Measurements from ENCODE around the gene TPO. TPM values are rescaled to one million over a fixed set of nuclear protein-coding genes. Genes with fewer than 3 reads are reported as not detected.

The TPO gene
- total RNA-seq, 1 donor from 2014 or later: not detected

DNA sequence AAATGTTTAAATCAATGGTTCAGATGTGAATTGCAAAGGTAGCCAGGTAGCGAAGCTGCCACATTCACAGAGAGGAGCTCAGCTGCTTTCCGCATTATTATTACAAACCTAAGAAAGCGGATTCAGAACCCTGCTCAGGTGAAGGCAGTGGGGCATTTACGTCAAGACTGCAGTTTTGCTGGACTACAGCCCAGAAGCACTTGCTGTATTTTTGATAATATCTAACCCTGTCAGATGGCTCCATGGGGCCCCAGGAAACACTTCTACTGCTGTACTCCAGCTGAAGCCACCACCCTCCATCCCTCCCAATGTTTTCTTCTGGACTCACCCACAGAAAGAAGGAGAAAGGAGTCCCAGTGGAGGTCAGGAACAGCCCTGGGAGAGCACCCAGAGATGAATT, 96.9 kb downstream of the TPO start:
- H3K36me3 Mint-ChIP-seq: no peaks in the 10 kb centered on the region
- no peak overlapping the region for H3K27ac Mint-ChIP-seq
- H3K4me3 Mint-ChIP-seq: no peak overlapping the region
- H3K9me3 Mint-ChIP-seq: no peaks in the 10 kb centered on the region
- peaks cover 32% of the 10 kb centered on the region for H3K27me3 Mint-ChIP-seq (ENCODE audit: low read depth)
- H3K4me1 Mint-ChIP-seq: no peaks in the 10 kb centered on the region
- TF ChIP-seq, protein P1, sequence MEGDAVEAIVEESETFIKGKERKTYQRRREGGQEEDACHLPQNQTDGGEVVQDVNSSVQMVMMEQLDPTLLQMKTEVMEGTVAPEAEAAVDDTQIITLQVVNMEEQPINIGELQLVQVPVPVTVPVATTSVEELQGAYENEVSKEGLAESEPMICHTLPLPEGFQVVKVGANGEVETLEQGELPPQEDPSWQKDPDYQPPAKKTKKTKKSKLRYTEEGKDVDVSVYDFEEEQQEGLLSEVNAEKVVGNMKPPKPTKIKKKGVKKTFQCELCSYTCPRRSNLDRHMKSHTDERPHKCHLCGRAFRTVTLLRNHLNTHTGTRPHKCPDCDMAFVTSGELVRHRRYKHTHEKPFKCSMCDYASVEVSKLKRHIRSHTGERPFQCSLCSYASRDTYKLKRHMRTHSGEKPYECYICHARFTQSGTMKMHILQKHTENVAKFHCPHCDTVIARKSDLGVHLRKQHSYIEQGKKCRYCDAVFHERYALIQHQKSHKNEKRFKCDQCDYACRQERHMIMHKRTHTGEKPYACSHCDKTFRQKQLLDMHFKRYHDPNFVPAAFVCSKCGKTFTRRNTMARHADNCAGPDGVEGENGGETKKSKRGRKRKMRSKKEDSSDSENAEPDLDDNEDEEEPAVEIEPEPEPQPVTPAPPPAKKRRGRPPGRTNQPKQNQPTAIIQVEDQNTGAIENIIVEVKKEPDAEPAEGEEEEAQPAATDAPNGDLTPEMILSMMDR (IDR thresholded peaks at IDR 0.05; ENCODE audit: unreplicated experiment): no peak
- DNase-seq (ENCODE audit: low spot score in 2 of 2, unreplicated experiment in 2 of 2): no peak

DNA sequence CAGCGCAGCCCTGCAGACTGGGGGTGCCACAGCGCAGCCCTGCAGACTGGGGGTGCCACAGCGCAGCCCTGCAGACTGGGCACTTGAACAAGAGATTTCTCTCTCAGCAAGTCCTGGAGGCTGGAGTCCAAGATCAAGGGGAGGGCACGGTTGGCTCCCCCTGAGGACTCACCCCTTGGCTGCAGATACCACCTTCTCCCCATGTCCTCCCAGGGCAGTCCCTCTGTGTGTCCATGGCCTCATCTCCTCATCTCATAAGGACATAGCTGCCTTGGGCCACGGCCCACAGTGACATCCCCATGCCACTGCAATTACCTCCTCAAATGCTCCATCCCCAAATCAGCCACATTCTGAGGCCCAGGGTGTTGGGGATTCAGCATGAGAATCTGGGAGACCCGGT, 98.2 kb downstream of the TPO start:
- Mint-ChIP-seq H3K36me3 (no peaks in the 10 kb centered on the region), H3K4me1 (no peaks in the 10 kb centered on the region), H3K27ac (no peak overlapping the region), H3K27me3 (ENCODE audit: low read depth) (peaks cover 33% of the 10 kb centered on the region), H3K4me3 (no peak overlapping the region), H3K9me3 (no peaks in the 10 kb centered on the region)
- no peak for DNase-seq (ENCODE audit: low spot score in 2 of 2, unreplicated experiment in 2 of 2)
- TF ChIP-seq, protein P1 (IDR thresholded peaks at IDR 0.05; ENCODE audit: unreplicated experiment): no peak

DNA sequence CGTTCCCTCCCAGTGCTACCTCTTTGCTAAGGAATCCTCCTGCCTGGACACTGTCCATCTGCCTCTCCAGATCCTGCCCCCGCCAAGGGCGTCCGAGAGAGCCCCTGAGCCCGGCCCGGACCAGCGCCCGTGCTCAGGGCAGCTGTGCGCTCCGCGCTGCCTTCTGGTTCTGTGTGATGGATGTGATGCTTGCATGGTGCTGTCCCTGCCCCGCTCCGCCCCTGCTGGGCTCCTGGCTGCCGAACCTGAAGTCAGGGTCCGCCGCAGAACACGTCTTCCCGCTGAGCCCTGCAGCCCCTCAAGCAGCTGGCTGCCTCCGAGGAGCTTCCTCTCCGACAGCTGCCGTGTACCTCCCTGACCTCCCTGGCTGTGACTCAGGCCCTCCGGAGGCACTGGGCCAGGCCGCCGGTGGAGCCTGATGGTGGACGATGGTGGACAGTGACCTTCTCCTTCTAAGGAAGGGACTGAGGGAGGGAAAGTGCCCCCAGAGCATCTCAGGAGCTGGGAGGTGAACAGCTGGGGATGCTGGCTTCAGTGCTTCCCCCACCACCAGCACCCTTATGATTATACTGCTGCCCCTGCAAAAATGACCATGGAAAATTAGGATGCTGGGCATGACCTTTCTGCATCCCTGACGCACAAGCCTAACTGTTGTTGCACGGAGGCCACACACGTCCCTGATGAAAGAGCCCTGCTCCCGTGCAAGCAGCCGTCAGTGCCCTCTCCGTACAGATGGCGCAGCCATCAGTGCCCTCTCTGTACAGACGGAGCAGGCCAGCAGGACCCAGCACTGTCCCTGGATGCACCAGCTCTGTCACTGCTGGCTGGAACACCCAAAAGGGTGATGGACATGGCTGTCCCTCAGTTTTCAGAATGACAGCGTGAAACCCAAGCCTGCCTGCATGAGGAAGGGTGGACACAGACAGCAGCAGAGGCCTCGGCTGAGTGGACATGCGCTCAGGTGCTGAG, 99.3 kb downstream of the TPO start:
- no peaks in the 10 kb centered on the region for H3K4me1 Mint-ChIP-seq
- no peak for DNase-seq (ENCODE audit: low spot score in 2 of 2, unreplicated experiment in 2 of 2)
- no peaks in the 10 kb centered on the region for H3K36me3 Mint-ChIP-seq
- no peak overlapping the region for H3K4me3 Mint-ChIP-seq
- TF ChIP-seq, protein P1 (IDR thresholded peaks at IDR 0.05; ENCODE audit: unreplicated experiment): no peak
- H3K27me3 Mint-ChIP-seq (ENCODE audit: low read depth): peaks cover 33% of the 10 kb centered on the region
- no peaks in the 10 kb centered on the region for H3K9me3 Mint-ChIP-seq
- H3K27ac Mint-ChIP-seq: no peak overlapping the region

DNA sequence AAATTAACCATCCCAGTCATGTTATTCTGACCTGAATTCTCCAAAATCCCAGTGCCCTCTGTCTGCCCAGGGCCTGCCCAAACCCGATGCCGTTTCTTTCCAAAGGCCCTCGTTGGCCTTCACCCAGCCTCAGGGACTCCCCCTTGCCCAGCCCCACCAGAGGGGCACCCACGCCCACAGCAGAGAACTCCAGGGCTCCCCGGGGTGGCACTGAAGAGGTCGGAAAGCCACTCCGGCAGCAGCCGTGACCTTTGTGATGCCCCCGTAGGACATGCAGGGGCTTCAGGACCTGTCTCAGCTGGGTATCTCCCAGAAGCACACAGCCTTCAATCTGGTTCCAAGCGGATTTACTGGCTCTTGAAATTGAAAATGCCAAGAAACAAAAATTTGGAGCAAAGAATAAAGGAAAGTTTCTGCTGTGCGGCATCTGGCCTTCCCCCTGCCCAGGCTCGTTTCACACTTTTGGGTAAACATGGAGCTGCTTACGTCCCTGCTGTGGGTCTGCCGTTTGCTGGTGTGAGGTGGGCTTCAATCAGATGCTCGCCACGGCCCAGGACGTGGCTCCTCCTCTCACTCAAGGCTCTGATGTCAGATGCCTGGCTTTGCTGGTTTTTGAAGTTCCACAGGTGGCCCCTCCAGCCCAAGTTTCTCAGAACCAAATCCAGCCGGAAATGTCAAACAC, 101.3 kb downstream of the TPO start:
- Mint-ChIP-seq H3K27ac (no peak overlapping the region), H3K4me1 (peaks cover 10% of the 10 kb centered on the region), H3K4me3 (no peak overlapping the region), H3K27me3 (ENCODE audit: low read depth) (peaks cover 20% of the 10 kb centered on the region), H3K36me3 (no peaks in the 10 kb centered on the region), H3K9me3 (no peaks in the 10 kb centered on the region)
- TF ChIP-seq, protein P1 (IDR thresholded peaks at IDR 0.05; ENCODE audit: unreplicated experiment): no peak
- DNase-seq (ENCODE audit: low spot score in 2 of 2, unreplicated experiment in 2 of 2): no peak

DNA sequence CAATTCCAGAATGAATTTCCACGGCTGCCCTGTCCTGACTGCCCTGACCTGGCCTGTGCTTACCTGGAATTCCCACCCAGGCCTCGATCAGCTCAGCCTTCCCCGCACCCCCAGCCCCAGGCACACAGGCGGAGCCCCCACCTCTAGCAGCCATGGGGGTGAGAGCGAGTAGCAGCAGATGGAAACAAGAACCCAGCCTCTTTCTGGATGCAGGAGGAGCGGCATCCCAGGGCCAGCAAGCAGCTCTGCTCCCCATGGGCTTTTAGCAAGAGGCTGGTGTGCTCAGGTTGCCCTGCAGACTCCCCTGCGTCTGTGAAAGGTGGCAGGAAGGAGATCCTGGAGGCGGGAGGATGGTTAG, 101.8 kb downstream of the TPO start:
- DNase-seq (ENCODE audit: low spot score in 2 of 2, unreplicated experiment in 2 of 2): no peak
- Mint-ChIP-seq H3K27ac (no peak overlapping the region), H3K36me3 (no peaks in the 10 kb centered on the region), H3K4me3 (no peak overlapping the region), H3K27me3 (ENCODE audit: low read depth) (peaks cover 14% of the 10 kb centered on the region), H3K9me3 (no peaks in the 10 kb centered on the region), H3K4me1 (peaks cover 10% of the 10 kb centered on the region)
- TF ChIP-seq, protein P1 (IDR thresholded peaks at IDR 0.05; ENCODE audit: unreplicated experiment): no peak
